GM19023 (cell line): ENCODE data around the gene PPP2R2C.

ENCODE experiments used
- ATAC-seq: cut with Tn5 transposase; IDR thresholded peaks from one replicate; pipeline ENCODE4 v1.9.1; 2021; ENCODE audit warnings: mild to moderate bottlenecking, moderate library complexity; ENCODE audit not compliant: unreplicated experiment

PPP2R2C gene

DNA sequence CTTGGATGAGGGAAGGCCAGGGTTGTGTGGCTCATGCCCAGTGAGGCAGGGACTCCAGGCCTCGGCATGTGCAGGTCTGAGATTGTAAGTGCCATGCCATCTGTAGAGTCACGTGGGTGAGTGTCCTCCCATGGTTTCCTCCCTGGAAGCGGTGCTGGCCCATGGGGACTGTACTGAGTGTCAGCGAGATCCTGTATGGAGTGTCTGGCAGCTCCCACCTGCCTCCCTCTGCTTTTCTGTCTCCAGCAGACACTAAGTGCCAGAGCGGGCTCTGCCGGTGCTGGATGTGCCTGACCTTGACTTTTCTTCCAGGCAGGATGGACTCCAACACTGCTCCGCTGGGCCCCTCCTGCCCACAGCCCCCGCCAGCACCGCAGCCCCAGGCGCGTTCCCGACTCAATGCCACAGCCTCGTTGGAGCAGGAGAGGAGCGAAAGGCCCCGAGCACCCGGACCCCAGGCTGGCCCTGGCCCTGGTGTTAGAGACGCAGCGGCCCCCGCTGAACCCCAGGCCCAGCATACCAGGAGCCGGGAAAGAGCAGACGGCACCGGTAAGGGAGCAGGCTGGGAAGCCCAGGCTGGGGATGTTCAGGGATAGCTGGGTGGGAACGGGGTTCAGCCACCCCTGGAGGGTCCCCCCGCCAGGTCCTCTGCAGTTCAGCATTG, 195.1 kb downstream of the PPP2R2C start:
- no peak for ATAC-seq

- ATAC-seq, result no peak
Measured at GRCh38 chr4:6275898-6276806, 196.3 kb downstream of the PPP2R2C start.

DNA sequence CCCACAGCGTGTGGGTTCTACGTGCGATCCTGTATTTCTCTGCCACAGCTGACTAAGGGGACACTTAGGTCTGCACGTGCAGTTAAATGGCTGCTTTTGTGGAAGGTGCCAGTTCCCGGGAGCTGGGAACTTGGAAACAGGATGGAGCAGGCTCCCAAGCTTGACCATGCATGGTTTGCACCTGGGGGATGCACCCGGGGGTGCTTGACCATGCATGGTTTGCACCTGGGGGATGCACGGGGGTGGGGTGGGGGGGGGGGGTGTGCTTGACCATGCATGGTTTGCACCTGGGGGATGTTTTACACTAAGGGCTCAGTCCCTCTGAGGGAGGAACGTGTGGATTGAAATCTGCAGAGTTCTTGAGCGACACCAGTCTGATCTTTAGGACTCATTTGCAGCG, 197.1 kb downstream of the PPP2R2C start:
- no peak for ATAC-seq

GRCh38 chr4:6273661-6273990, 198.8 kb downstream of the PPP2R2C start:
- no peak for ATAC-seq

GRCh38 chr4:6272863-6273660, 199.4 kb downstream of the PPP2R2C start:
- no peak for ATAC-seq

- no peak for ATAC-seq
Measured at GRCh38 chr4:6271701-6272465, 200.5 kb downstream of the PPP2R2C start.

DNA sequence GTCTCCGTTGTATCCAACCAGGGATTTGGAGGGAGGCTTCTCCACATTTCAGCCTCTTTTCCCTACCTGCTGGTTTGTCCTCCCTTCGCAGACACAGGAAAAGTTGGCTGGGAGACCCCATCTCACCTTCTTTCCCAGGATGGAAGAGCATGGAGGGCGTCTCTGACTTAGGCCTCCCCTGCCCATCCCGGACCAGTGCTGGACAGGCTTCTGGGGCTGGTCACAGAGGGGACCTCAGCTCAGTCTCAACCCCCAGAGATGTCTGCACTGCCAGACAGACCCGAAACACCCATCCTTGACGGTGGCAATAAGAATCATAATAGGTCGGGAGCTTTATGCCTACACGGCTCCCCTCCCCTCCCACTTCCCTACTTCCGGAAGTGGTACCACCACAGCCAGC, 201.2 kb downstream of the PPP2R2C start:
- ATAC-seq, result no peak

DNA sequence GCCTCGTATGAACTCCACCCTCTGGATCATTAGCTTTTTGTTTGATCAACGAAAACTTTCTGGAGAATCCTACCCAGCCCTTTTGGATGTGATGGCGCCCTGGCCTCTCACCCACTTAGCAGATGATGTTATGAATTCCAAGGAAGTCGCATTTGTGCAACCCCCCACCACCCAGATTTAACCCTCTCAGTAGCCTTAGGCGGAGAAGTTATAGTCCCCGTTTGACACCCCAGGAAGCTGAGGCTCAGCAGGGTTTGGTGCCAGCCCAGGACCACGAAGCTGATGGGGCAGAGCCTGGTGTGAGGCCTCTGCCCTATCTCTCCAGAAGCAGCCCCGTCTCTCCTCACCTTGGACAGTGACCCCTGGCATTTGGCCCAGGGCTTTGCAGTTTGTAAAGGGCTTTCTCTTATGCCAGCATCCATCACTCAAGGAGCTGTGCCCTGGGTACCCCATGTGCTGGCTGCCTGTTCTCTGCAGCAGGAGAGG, 201.7 kb downstream of the PPP2R2C start:
- ATAC-seq, result no peak
